ENCODE results near the gene PTH1R. TPM values are rescaled to one million over a fixed set of nuclear protein-coding genes. Genes with fewer than 3 reads are reported as not detected.

The PTH1R gene
- total RNA-seq, 1 experiment from 2014 or later: 0.32 TPM

GRCh38 chr3:46934498-46935167, 57.1 kb downstream of the PTH1R start:
- 0 out of 2 replicates have a peak, but pooled peaks have one; percentile 1 for ATAC-seq
- peak overlapping the region; percentile 41 for H3K9ac ChIP-seq (ENCODE audit: low read length)
- no peak overlapping the region for H2AFZ ChIP-seq (ENCODE audit: low read depth, low read length, poor library complexity, severe bottlenecking)
- H3K27ac ChIP-seq (ENCODE audit: low read depth, low read length): peak overlapping the region; percentile 53; the same call in 1 of the 2 replicates
- no TSS peak for BruUV-seq (replicated peaks)
- ChIA-PET POLR2A (interaction anchor here (0.6 to 1.2 kb wide), 2 partner anchors 13 to 446 kb away, joined by 3 to 4 read pairs; partner anchors contain the start of gene PTPN23), RAD21 (ENCODE audit: low non-redundant PET in 1 of 2, low total read pairs in 2 of 2, uncharacterized antibody in 2 of 2, unreplicated experiment in 2 of 2) (interaction anchor here in 1 of 2 experiments (0.6 kb wide), 1 partner anchor 332 kb away, joined by 3 read pairs; no protein-coding TSS in a partner anchor), CTCF (interaction anchor here (1.0 to 3.5 kb wide), 3 partner anchors 11 to 25 kb away, joined by 4 to 16 read pairs (median 5); no protein-coding TSS in a partner anchor)
- intact Hi-C loops (cut with micrococcal nuclease): loop anchor here (5.0 kb wide), 1 partner anchor 43 kb away; the partner anchor contains the start of genes CCDC12 and NBEAL2
- H3K4me2 ChIP-seq (ENCODE audit: low read length): peak overlapping the region; percentile 56
- peaks cover 5 to 22% of the 10 kb centered on the region in 2 experiments; a peak in 2 of 4 replicates for H3K36me3 ChIP-seq (ENCODE audit: control insufficient read depth in 1 of 2, insufficient read depth in 2 of 2, low read length in 2 of 2)
- no peak for DNase-seq (ENCODE audit: low read depth, low spot score)
- TF ChIP-seq ZFX (IDR thresholded peaks at IDR 0.05) (no peak), RAD21 (IDR thresholded peaks at IDR 0.05; ENCODE audit: low read depth) (no peak), FOSL1 (IDR thresholded peaks at IDR 0.05; ENCODE audit: low read depth) (peak; percentile 47; the same call in 1 of the 2 replicates), MAX (IDR thresholded peaks at IDR 0.05) (peak; percentile 72)
- peak overlapping the region in 1 of 2 experiments; percentile 28; a peak in 2 of 4 replicates for H3K4me3 ChIP-seq (replicated peaks in 1 of 2; ENCODE audit: low read depth in 1 of 2, low read length in 2 of 2)
- no peaks in the 10 kb centered on the region for H3K9me2 ChIP-seq (ENCODE audit: insufficient read depth)
- H3K9me3 ChIP-seq (ENCODE audit: control insufficient read depth in 1 of 2, insufficient read depth in 1 of 2, low read depth in 1 of 2, low read length in 2 of 2): no peaks in the 10 kb centered on the region
- H4K20me1 ChIP-seq (ENCODE audit: insufficient read depth): peaks cover 7% of the 10 kb centered on the region; the same call in 1 of the 2 replicates
- peaks cover 98% of the 10 kb centered on the region for H3K79me2 ChIP-seq (ENCODE audit: insufficient read depth, low read length)
- no peaks in the 10 kb centered on the region for H3K27me3 ChIP-seq (ENCODE audit: insufficient read depth, low read length)
- peaks cover 58 to 82% of the 10 kb centered on the region in 2 experiments for H3K4me1 ChIP-seq (ENCODE audit: control insufficient read depth in 1 of 2, insufficient read depth in 2 of 2, low read length in 2 of 2)

GRCh38 chr3:46935168-46935858, 57.8 kb downstream of the PTH1R start:
- H3K36me3 ChIP-seq (ENCODE audit: control insufficient read depth in 1 of 2, insufficient read depth in 2 of 2, low read length in 2 of 2): peaks cover 5 to 22% of the 10 kb centered on the region in 2 experiments; a peak in 2 of 4 replicates
- H3K79me2 ChIP-seq (ENCODE audit: insufficient read depth, low read length): peaks cover 97% of the 10 kb centered on the region
- no TSS peak for BruUV-seq (replicated peaks)
- TF ChIP-seq CEBPB (IDR thresholded peaks at IDR 0.05; ENCODE audit: low read depth) (no peak), ZBTB33 (IDR thresholded peaks at IDR 0.05; ENCODE audit: extremely low read depth, insufficient replicate concordance, low read length) (no peak), CTCF (IDR thresholded peaks at IDR 0.05 in 2 of 3, conservative IDR thresholded peaks at IDR 0.05 in 1 of 3; ENCODE audit: borderline replicate concordance in 1 of 3, insufficient read depth in 1 of 3, low read depth in 2 of 3, low read length in 2 of 3) (peak in 2 of 3 experiments; percentile 60 to 71; a peak in 4 of 6 replicates), EGR1 (IDR thresholded peaks at IDR 0.05; ENCODE audit: low read depth) (no peak), YY1 (IDR thresholded peaks at IDR 0.05; ENCODE audit: extremely low read depth, insufficient replicate concordance, low read depth, low read length) (no peak), ZNF274 (IDR thresholded peaks at IDR 0.05; ENCODE audit: low read depth, low read length) (no peak), POLR2A (IDR thresholded peaks at IDR 0.05; ENCODE audit: borderline replicate concordance, extremely low read depth, insufficient read depth, insufficient read length) (no peak), FOSL1 (IDR thresholded peaks at IDR 0.05; ENCODE audit: low read depth) (peak; percentile 80)

More at GRCh38 chr3:46935168-46935858, 57.8 kb downstream of the PTH1R start:
- Histone ChIP-seq H3K4me1 (ENCODE audit: control insufficient read depth in 1 of 2, insufficient read depth in 2 of 2, low read length in 2 of 2) (peaks cover 58 to 78% of the 10 kb centered on the region in 2 experiments), H3K9me3 (ENCODE audit: control insufficient read depth in 1 of 2, insufficient read depth in 1 of 2, low read depth in 1 of 2, low read length in 2 of 2) (no peaks in the 10 kb centered on the region), H4K20me1 (ENCODE audit: insufficient read depth) (peaks cover 7% of the 10 kb centered on the region; the same call in 1 of the 2 replicates), H3K9ac (ENCODE audit: low read length) (peak overlapping the region; percentile 41), H3K4me2 (ENCODE audit: low read length) (peak overlapping the region; percentile 56), H3K27me3 (ENCODE audit: insufficient read depth, low read length) (no peaks in the 10 kb centered on the region), H2AFZ (ENCODE audit: low read depth, low read length, poor library complexity, severe bottlenecking) (no peak overlapping the region), H3K4me3 (replicated peaks in 1 of 2; ENCODE audit: low read depth in 1 of 2, low read length in 2 of 2) (peak overlapping the region in 1 of 2 experiments; percentile 28; a peak in 2 of 4 replicates), H3K9me2 (ENCODE audit: insufficient read depth) (no peaks in the 10 kb centered on the region), H3K27ac (ENCODE audit: low read depth, low read length) (peak overlapping the region; percentile 53)
- intact Hi-C loops (cut with micrococcal nuclease): loop anchor here (5.0 kb wide), 1 partner anchor 42 kb away; the partner anchor contains the start of genes CCDC12 and NBEAL2
- ATAC-seq: peak; percentile 94
- POLR2A ChIA-PET: interaction anchor here (0.6 to 1.2 kb wide), 2 partner anchors 12 to 445 kb away, joined by 3 to 4 read pairs; partner anchors contain the start of gene PTPN23
- RAD21 ChIA-PET (ENCODE audit: low non-redundant PET in 1 of 2, low total read pairs in 2 of 2, uncharacterized antibody in 2 of 2, unreplicated experiment in 2 of 2): interaction anchor here in 1 of 2 experiments (0.6 to 1.0 kb wide), 2 partner anchors 41 to 331 kb away, joined by 3 read pairs; partner anchors contain the start of gene CCDC12
- CTCF ChIA-PET: interaction anchor here (0.6 to 3.5 kb wide), 10 partner anchors 9 to 63 kb away, joined by 3 to 16 read pairs (median 5); partner anchors contain the start of genes CCDC12 and NBEAL2
- DNase-seq (ENCODE audit: low read depth, low spot score): peak; percentile 65

Data from HCT116 (cell line).